Activated T-cell treated with anti-CD3 and anti-CD28 coated beads, Interleukin-2, amount 50 U/mL, for 24 hours (primary cell): ENCODE data around the gene GPS1.

Experiments
- DNase-seq: peaks from one replicate; pipeline ENCODE4 v3.0.0-alpha.2; 2020
- H3K27ac Mint-ChIP-seq: 2 replicates; pipeline ENCODE4 v1.8.0; 2020; ENCODE audit warnings: mild to moderate bottlenecking, mixed read lengths
- H3K27me3 Mint-ChIP-seq: 2 replicates; pipeline ENCODE4 v1.8.0; 2020; ENCODE audit warnings: mixed read lengths
- H3K36me3 Mint-ChIP-seq: 2 replicates; pipeline ENCODE4 v1.8.0; 2020; ENCODE audit warnings: low read depth, mixed read lengths
- H3K4me1 Mint-ChIP-seq: 2 replicates; pipeline ENCODE4 v1.8.0; 2020; ENCODE audit warnings: low read depth, mixed read lengths
- H3K4me3 Mint-ChIP-seq: 2 replicates; pipeline ENCODE4 v1.8.0; 2020; ENCODE audit warnings: mild to moderate bottlenecking, moderate library complexity, mixed read lengths
- H3K9me3 Mint-ChIP-seq: 2 replicates; pipeline ENCODE4 v1.8.0; 2020; ENCODE audit warnings: mixed read lengths

GPS1 gene

DNA sequence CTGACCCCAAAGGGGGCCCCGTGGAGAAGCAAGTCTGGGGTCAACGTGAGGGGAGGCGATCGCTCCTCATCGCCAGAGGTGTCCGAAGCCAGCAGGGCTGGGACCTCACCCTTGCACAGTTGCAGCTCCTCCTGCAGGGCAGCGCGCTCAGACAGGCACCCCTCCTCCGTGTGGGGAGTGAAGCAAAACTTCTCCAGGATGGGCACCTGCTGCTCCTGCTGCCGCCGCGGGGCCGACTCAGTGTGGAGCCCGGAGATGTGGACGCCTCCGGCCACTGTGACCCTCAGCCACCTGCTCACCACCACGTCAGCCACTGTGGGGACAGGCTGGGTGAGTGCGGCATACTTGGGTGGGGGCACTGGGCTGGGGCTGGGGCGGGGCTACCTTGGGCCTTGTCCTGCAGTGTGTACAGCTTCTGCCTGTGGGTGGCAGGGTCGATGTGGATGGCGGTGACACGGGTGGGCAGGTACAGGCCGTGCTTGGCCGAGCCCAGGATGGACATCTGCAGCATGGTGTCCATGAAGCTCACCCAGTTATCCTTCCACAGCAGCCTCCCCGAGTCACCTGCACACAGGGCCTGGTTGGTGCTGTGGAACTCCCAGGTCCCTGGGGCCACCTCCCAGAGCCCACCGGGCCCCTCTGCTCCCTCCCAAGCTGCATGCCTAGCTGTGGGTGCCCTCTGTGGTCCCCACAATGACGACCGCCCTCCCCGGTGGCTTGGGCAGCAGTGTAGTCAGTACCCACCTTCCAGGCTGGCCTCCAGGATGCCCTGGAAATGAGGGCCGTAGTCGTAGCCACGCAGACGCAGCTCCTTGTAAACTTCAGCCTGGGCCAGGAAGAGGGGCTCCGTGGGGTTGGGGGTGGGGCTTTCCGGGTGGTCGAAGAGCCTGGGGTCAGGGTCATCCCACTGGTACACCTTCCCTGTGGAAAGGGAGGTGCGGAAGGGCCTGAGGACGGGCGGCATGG, 35.5 kb downstream of the GPS1 start:
- DNase-seq, result no peak
- Mint-ChIP-seq H3K27me3 (no peaks in the 10 kb centered on the region), H3K36me3 (peaks cover 88% of the 10 kb centered on the region), H3K9me3 (no peaks in the 10 kb centered on the region), H3K4me3 (no peak overlapping the region), H3K27ac (no peak overlapping the region), H3K4me1 (no peaks in the 10 kb centered on the region)

DNA sequence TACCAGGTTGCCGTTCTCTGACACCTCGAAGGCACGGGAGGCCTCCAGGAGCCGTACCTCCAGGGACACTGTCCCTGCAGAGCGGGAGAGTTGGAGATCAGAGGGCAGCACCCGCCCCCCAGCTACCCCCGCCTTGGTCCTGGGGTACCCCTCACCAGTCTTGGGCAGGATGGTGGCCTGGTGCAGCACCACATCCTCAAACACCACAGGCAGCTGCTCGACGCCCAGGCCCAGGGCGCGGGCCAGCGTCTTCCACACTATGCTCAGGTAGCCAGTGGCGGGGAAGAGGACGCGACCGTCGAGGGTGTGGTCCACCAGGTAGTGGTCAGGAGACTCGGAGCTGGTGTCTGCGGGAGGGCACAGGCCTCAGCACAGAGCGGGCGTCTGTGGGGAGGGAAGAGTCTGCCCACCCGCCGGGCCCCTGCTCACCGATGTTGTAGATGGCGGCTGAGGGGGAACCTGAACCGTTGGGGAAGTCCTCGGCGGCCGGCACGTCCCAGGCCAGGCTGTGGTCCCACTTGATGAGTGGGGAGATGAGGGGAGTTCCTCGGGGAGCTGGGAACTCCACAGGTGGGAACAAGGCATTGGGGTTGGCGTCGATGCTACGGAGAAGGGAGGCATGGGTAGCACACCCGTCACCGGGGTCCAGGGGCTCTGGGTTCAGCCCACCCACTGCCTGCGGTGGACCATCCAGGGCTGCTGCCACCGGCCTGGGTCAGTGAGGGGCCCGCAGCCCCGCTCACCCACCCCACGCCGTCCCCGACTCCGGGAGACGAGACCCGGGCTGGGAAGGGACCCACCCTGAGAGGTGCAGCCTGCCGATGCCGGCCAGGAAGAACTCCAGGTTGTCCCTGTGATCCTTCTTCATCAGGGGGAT, 36.5 kb downstream of the GPS1 start:
- Mint-ChIP-seq H3K27ac (no peak overlapping the region), H3K9me3 (no peaks in the 10 kb centered on the region), H3K36me3 (peaks cover 83% of the 10 kb centered on the region)

DNA sequence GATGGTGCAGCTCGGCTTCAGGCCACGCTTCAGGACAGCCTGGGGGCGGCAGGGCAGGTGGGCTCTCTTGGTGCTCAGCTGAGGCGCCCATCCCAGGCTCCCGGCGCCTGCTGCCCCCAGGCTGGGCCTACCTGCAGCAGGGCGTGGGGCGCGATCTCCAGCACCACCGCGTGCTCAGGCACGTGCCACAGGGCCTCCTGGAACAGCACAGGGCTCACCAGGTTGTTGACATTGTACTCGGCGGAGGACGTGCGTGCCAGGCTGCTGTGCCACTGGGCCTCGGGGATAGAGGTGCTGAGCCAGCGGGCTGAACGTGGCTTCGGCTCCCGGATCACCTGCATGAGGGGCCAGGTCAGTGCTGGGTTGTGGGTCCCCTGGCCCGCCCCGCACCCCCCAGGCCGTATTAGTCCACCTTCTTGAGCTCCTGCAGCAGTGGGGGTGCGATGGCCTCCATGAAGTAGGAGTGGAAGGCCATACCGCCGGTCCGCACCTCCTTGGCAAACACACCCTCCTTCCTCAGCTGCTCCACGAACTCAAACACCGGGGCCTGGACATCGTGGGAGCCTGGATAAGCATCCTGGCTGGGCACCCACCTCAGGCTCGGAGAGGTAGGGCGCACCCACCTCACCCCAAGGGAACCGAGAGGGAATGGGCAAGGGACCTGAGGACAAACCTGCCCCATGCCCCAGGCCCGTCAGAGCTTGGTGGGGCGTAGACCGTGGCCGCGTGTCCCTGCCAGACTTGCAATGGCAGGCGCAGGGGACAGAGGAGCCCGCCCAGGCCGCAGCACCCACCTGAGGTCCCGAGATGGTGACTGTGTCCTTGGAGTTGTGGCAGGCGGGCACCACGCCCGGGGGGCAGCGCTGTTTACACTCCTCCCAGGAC, 37.4 kb downstream of the GPS1 start:
- peaks cover 82% of the 10 kb centered on the region for H3K36me3 Mint-ChIP-seq
- no peaks in the 10 kb centered on the region for H3K9me3 Mint-ChIP-seq
- no peak overlapping the region for H3K4me3 Mint-ChIP-seq
- H3K27ac Mint-ChIP-seq, result no peak overlapping the region
- H3K27me3 Mint-ChIP-seq, result no peaks in the 10 kb centered on the region
- peaks cover 2% of the 10 kb centered on the region for H3K4me1 Mint-ChIP-seq
- DNase-seq, result no peak

More for the DNA sequence above, 36.5 kb downstream of the GPS1 start:
- H3K27me3 Mint-ChIP-seq, result no peaks in the 10 kb centered on the region
- no peak overlapping the region for H3K4me3 Mint-ChIP-seq
- no peaks in the 10 kb centered on the region for H3K4me1 Mint-ChIP-seq
- DNase-seq, result no peak

DNA sequence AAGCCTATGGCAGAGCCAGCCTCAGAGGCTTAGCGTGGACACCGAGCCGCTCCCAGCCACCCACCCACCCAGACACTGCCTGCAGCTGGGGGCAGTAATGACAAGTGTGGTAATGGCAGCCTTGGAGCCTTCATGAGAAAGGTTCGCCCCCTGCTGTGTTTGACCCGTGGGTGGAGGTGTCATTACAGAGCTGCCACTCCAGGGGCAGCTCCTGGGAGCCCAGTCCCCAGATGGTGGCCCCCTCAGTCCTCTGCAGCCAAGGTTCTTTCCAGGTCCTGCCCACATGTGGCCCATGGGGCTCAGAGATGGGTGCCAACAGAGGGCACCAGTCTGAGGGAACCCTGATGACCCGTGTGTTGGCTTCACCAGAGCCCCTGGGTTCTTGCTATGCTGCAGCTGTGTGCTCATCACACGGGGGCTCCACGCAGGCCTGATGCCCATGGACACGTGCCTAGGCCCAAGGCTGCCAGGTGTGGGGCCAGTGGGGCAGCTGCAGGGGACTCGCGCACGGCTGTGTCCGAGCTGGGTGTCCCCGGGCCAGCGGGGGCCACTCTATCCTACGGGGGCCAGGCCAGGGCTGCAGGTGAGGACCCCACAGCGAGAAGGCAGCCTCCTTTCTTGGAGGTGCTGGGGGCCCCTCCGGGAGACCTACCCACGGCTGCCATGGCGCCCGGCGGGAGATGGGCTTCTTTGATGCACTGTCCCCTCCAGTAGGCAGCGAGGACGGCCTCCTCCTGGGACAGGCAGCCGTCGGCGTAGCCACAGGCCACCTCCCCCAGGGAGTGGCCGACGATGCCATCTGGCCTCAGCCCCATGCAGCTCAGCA, 38.2 kb downstream of the GPS1 start:
- no peak overlapping the region for H3K4me3 Mint-ChIP-seq
- no peaks in the 10 kb centered on the region for H3K9me3 Mint-ChIP-seq
- no peaks in the 10 kb centered on the region for H3K27me3 Mint-ChIP-seq
- H3K4me1 Mint-ChIP-seq, result peaks cover 2% of the 10 kb centered on the region
- DNase-seq, result no peak
- peaks cover 81% of the 10 kb centered on the region for H3K36me3 Mint-ChIP-seq
- H3K27ac Mint-ChIP-seq, result peak overlapping the region; percentile 4

DNA sequence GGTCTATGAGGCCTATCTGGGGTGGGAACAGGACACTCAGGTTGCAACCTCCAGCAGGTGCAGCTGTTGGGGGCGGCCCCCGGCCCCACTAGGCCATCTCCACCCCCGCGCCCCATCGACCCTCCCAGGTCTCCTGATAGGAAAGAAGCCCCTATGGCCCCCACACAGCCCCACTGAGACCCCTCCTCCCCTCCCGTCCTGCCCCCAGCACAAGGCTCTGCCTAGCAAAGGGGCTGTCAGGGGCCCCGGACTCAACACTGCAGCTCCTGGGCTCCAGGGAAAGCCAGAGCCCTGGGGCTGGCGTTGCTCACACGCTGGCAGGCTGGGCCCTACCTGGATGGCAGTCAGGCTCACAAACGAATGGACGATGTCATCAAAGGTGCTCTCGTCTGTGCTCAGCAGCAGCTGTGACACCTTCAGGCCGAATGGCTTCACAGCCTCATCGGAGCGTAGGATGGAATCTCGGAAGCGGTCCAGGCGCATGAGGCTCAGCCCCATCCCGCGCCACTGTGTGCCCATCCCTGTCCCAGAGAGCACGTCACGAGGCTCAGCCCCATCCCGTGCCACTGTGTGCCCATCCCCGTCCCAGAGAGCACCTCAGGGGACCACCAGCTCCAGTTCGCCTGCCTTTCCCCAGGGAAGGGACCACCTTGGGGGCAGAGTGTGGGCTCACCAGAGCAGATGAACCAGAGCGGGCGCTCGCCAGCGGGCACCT, 39.0 kb downstream of the GPS1 start:
- Mint-ChIP-seq H3K4me1 (peaks cover 4% of the 10 kb centered on the region), H3K27ac (peak overlapping the region; percentile 18), H3K27me3 (no peaks in the 10 kb centered on the region), H3K9me3 (no peaks in the 10 kb centered on the region), H3K4me3 (no peak overlapping the region), H3K36me3 (peaks cover 84% of the 10 kb centered on the region)
- no peak for DNase-seq

DNA sequence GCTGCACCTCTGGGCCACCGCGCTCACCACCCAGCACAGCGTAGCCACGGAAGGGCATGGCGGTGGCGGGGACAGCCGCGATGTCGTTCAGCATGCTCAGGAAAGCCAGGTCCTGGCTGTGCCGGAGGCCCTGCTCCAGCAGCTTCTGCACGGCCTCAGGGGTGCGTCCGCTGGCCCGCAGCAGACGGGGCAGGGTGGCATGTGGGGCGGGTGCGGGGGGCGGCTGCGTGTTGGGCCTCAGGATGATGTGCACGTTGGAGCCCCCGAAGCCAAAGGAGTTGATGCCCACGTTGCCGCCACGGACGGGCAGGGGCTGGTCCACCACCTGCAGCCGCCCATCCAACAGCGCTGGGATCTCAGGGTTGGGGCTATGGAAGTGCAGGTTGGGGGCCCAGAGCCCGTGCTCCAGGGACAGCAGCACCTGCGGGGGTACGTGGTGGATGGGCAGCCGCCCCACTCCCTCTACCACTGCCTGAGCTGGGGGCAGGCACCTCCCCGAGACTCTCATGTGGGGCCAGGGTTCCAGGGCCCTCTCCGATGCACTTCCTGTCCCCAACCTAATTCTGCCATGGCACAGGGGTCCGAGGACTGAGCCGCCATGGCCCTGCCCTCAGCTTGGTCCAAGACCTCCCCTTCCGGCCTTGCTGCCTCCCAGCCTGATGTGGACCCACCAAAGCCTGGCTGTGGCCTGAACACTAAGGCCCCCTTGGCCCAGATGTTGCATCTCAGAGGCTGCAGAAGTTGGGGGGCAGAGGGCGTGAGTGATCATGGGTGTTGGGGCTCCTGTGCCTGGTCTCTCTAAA, 39.8 kb downstream of the GPS1 start:
- H3K9me3 Mint-ChIP-seq, result no peaks in the 10 kb centered on the region
- H3K27ac Mint-ChIP-seq, result no peak overlapping the region
- no peaks in the 10 kb centered on the region for H3K27me3 Mint-ChIP-seq
- DNase-seq, result no peak
- no peak overlapping the region for H3K4me3 Mint-ChIP-seq
- H3K36me3 Mint-ChIP-seq, result peaks cover 85% of the 10 kb centered on the region
- H3K4me1 Mint-ChIP-seq, result peaks cover 11% of the 10 kb centered on the region

DNA sequence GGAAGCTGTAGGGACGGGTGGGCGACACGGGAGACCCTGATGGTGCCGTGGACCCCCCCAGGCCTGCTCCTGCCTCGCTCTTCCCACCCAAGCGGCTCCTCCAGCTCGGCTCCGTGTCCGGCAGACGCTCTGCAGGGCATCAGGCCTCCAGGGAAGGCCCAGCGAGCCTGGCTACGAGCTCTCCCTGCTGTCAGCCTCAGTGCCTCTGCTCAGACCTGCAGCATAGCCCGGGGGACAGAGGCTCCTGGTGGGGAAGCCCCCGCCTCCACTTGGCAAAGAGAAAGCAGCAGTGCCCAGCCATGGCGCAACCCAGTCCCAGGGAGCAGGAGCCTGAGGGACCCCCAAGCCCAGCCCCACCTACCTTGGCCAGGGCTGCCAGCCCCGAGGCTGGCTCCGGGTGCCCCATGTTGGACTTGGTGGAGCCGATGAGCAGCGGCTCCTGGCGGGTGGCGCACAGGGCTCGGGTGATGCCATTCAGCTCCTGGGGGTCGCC, 40.4 kb downstream of the GPS1 start:
- no peaks in the 10 kb centered on the region for H3K27me3 Mint-ChIP-seq
- H3K27ac Mint-ChIP-seq, result no peak overlapping the region
- H3K9me3 Mint-ChIP-seq, result no peaks in the 10 kb centered on the region
- DNase-seq, result no peak
- H3K4me3 Mint-ChIP-seq, result no peak overlapping the region
- peaks cover 83% of the 10 kb centered on the region for H3K36me3 Mint-ChIP-seq
- peaks cover 14% of the 10 kb centered on the region for H3K4me1 Mint-ChIP-seq

DNA sequence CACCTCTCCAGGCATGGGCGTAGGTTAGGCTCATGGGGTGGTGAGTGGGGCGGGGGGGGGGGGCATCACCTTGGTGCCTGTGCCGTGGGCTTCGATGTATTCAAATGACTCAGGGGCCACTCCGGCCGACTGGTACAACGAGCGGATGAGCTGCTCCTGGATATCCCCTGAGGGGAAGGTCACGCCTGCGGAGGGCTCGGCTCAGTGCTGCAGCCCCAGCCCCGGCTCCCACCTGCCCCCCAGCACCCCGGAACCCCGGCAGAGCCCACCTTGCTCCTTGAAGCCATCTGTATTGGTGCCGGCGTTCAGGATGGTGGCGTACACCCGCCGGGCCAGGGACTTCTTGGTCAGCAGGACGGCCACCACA, 40.9 kb downstream of the GPS1 start:
- Mint-ChIP-seq H3K4me1 (peaks cover 14% of the 10 kb centered on the region), H3K4me3 (no peak overlapping the region), H3K9me3 (no peaks in the 10 kb centered on the region), H3K27me3 (no peaks in the 10 kb centered on the region), H3K27ac (no peak overlapping the region), H3K36me3 (peaks cover 79% of the 10 kb centered on the region)
- no peak for DNase-seq

DNA sequence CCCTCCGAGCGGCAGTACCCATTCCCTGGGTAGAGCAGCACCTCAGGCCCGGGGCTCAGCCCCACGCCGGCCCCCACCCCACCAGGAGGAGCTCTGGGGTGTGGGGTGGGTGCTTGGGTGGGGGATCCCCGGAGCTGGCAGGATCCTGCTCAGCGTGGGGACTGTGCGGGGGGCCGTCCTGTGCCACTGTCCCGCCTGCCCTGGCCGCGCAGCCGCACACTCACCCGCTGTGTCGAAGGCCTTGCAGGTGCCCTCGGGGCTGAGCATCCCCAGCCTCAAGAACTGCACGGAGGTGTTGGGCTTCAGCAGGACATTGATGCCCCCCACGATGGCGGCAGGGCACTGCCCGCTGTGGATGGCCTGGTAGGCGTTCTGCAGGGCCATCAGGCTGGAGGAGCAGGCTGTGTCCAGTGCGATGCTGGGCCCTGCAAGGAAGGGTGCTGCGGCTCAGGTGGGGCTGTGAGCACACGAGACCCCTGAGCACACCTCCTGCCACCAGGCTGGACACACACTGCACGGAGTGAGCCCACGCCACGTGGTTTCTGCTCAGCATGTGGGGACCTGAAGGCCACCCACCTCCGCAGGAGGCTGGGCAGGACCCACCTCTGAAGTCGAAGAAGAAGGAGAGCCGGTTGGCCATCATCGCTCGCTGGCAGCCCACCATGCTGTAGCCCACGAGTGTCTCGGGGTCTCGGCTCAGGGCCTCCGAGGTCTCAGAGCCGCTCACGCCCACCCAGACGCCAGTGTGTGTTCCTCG, 41.5 kb downstream of the GPS1 start:
- H3K36me3 Mint-ChIP-seq, result peaks cover 73% of the 10 kb centered on the region
- H3K27me3 Mint-ChIP-seq, result no peaks in the 10 kb centered on the region
- peak overlapping the region; percentile 36 for H3K4me3 Mint-ChIP-seq
- H3K9me3 Mint-ChIP-seq, result no peaks in the 10 kb centered on the region
- peak overlapping the region; percentile 73 for H3K27ac Mint-ChIP-seq
- peaks cover 14% of the 10 kb centered on the region for H3K4me1 Mint-ChIP-seq
- DNase-seq, result no peak

DNA sequence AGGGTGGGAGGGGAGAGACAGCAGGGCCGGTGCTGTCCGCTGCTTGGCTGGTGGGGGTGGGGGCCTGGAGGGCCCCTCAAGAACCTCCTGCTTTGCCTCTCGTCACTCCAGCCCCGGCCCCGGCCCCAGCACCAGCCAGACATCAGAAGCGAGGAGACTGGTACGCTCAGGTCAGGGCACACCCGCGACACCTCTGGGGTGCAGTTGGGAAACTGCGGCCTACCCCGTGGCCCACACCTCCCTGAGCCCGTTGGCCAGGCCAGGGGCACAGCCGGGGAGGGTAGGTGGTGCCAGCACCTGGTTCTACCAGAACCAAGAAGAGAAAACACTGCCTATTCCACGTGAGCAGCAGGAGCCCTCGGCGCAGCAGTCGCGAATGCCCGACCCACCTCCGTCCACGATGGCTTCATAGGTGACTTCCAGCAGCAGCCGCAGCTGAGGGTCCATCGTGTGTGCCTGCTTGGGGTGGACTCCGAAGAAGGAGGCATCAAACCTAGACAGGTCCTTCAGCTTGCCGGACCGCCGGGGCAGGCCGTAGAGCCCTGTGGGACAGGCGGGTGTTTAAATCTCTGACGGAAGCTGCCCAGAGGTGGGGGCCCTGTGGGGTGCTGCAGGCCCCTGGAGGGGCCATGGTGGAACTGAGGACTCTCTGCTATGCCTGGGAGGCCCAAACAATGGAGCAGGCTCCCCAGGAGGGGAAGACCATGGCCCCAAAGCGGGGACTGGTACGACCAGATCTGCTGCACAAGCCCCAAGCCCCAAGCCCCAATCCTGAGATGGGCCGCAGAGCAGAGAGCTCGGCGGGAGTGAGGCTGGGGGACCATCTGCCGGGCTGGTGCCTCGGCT, 43.5 kb downstream of the GPS1 start:
- Mint-ChIP-seq H3K27ac (peak overlapping the region; percentile 57), H3K27me3 (no peaks in the 10 kb centered on the region), H3K36me3 (peaks cover 67% of the 10 kb centered on the region), H3K9me3 (no peaks in the 10 kb centered on the region), H3K4me1 (peaks cover 20% of the 10 kb centered on the region), H3K4me3 (peak overlapping the region; percentile 83)
- no peak for DNase-seq
